ENCODE data around the gene DLG2.

GRCh38 chr11:84590106-84590505 lies 1037.0 kb downstream of the DLG2 start:
- TF ChIP-seq TAF1 (IDR thresholded peaks at IDR 0.05; ENCODE audit: borderline replicate concordance, insufficient read depth, low read length) (no peak), POLR2AphosphoS5 (IDR thresholded peaks at IDR 0.05; ENCODE audit: low read depth, low read length) (no peak), FOXP2 (optimal IDR thresholded peaks at IDR 0.05; ENCODE audit: borderline replicate concordance, extremely low read depth, extremely low read length, insufficient read depth) (no peak), SIN3A (IDR thresholded peaks at IDR 0.05; ENCODE audit: borderline replicate concordance, insufficient read depth, low read length) (no peak)
